Small intestine (tissue), 7 donors: Measurements from ENCODE around the gene GPR176. TPM values are rescaled to one million over a fixed set of nuclear protein-coding genes. Genes with fewer than 3 reads are reported as not detected.
"Not testable (repeated sequence)": the region's sequence is repeated elsewhere in the genome, so short reads cannot be mapped to it uniquely, and the experiment has no call there.

Source experiments
- DNase-seq, 2 donors: peaks; one replicate each; pipeline versions ENCODE4 v3.0.0 to v3.0.0-alpha.2; 2013
- FAIRE-seq: peaks from 2 replicates; lab custom pipeline; 2012; peaks lifted over from hg19 to GRCh38; lab: Jason Lieb, UNC
- H3K27ac ChIP-seq, 3 donors: one replicate each; pipeline ENCODE4 v1.5.1; 2013; ENCODE audit warnings: low read length in 2 of 3, mild to moderate bottlenecking in 2 of 3, control low read depth in 1 of 3, inconsistent platforms in 1 of 3, low read depth in 1 of 3, moderate library complexity in 1 of 3
- H3K27me3 ChIP-seq, 3 donors: one replicate each; pipeline ENCODE4 v1.6.1; 2013; ENCODE audit warnings: low read length in 3 of 3, inconsistent platforms in 1 of 3; ENCODE audit not compliant: control insufficient read depth in 3 of 3, insufficient read depth in 3 of 3
- H3K36me3 ChIP-seq, 3 donors: one replicate each; pipeline ENCODE4 v1.6.1; 2013; ENCODE audit warnings: low read length in 3 of 3, inconsistent platforms in 1 of 3, low read depth in 1 of 3, mild to moderate bottlenecking in 1 of 3, moderate library complexity in 1 of 3; ENCODE audit not compliant: control insufficient read depth in 3 of 3, insufficient read depth in 2 of 3
- H3K4me1 ChIP-seq, 3 donors: one replicate each; pipeline ENCODE4 v1.6.1; 2013; ENCODE audit warnings: low read length in 2 of 3, inconsistent platforms in 1 of 3, low read depth in 1 of 3, mild to moderate bottlenecking in 1 of 3, moderate library complexity in 1 of 3; ENCODE audit not compliant: control insufficient read depth in 3 of 3, insufficient read depth in 2 of 3
- H3K4me3 ChIP-seq, 3 donors: one replicate each; pipeline ENCODE4 v1.5.1; 2013; ENCODE audit warnings: low read length in 3 of 3, control low read depth in 1 of 3, inconsistent platforms in 1 of 3, low read depth in 1 of 3, mild to moderate bottlenecking in 1 of 3, moderate library complexity in 1 of 3
- H3K9me3 ChIP-seq, 2 donors: one replicate each; pipeline ENCODE4 v1.6.1; 2013; ENCODE audit warnings: low read depth in 1 of 2, low read length in 1 of 2; ENCODE audit not compliant: control insufficient read depth in 2 of 2, insufficient read depth in 1 of 2
- WGBS, 3 donors: extraction: QIAGEN DNeasy Blood & Tissue Kit; methylation state at CpG; one replicate each; pipeline ENCODE4 v1.1.7; 2013; 5-methylcytosine and 5-hydroxymethylcytosine counted together
- polyA plus RNA-seq, 4 donors: library from polyadenylated mRNA; stranded (reverse) in 3 of 4; unstranded in 1 of 4; fragments of 200-250 nt in 3 of 4; fragments of 120-200 nt in 1 of 4; gene quantifications; one replicate each; pipeline versions ENCODE4 v1.2.1 to v1.2.3, GENCODE V29; 2013
- donor health status: healthy with polysubstance abuse.
- donor health status: control.
- donor health status: control.
- donor health status: Bipolar disorder and iron deficiency.
- donor health status: healthy.

The GPR176 gene
- polyA plus RNA-seq, 4 donors, result 0.54 to 3.3 (median 0.87) TPM; not detected in 1

GRCh38 chr15:39898317-39898716 is 21.7 kb downstream of the GPR176 start:
- FAIRE-seq (no peak), DNase-seq (no peak)
- no peak overlapping the region for H3K27ac ChIP-seq
- no peaks in the 10 kb centered on the region for H3K4me1 ChIP-seq
- WGBS, 3 donors, result 76 to 87% (median 81%) methylated on average over 3 of the region's 3 CpGs
- no peaks in the 10 kb centered on the region for H3K9me3 ChIP-seq
- H3K27me3 ChIP-seq, result no peaks in the 10 kb centered on the region
- H3K4me3 ChIP-seq, result no peak overlapping the region
- no peaks in the 10 kb centered on the region for H3K36me3 ChIP-seq

- H3K27me3 ChIP-seq, result no peaks in the 10 kb centered on the region
- H3K4me3 ChIP-seq, result no peak overlapping the region
- H3K36me3 ChIP-seq, result no peaks in the 10 kb centered on the region
- H3K4me1 ChIP-seq, result no peaks in the 10 kb centered on the region
- DNase-seq, result no peak
- no peak for FAIRE-seq
- no peaks in the 10 kb centered on the region for H3K9me3 ChIP-seq
- WGBS, 3 donors, result 33 to 57% (median 57%) methylated on average over 1 of the region's 1 CpG
- no peak overlapping the region for H3K27ac ChIP-seq
These were observed 23.2 kb downstream of the GPR176 start for GRCh38 chr15:39896846-39897245.

GRCh38 chr15:39896101-39896500 is 24.0 kb downstream of the GPR176 start:
- FAIRE-seq, result no peak
- no peaks in the 10 kb centered on the region for H3K9me3 ChIP-seq
- 93 to 100% (median 100%) methylated on average over 1 of the region's 1 CpG for WGBS, 3 donors

GRCh38 chr15:39893051-39893450 is 27.0 kb downstream of the GPR176 start:
- FAIRE-seq, H3K27me3 ChIP-seq, H3K36me3 ChIP-seq, DNase-seq, H3K4me1 ChIP-seq, H3K27ac ChIP-seq, H3K9me3 ChIP-seq, H3K4me3 ChIP-seq: not testable (repeated sequence)
- WGBS, 3 donors, result 49 to 74% (median 50%) methylated on average over 2 to 3 of the region's 4 CpGs

More at GRCh38 chr15:39896101-39896500, 24.0 kb downstream of the GPR176 start:
- DNase-seq, result no peak
- Histone ChIP-seq H3K4me1 (no peaks in the 10 kb centered on the region), H3K4me3 (no peak overlapping the region), H3K36me3 (no peaks in the 10 kb centered on the region), H3K27ac (no peak overlapping the region), H3K27me3 (no peaks in the 10 kb centered on the region)

- H3K4me1 ChIP-seq, result peaks cover 0 to 5% (median 0%) of the 10 kb centered on the region in 3 donors
- H3K27ac ChIP-seq, result no peak overlapping the region
- H3K27me3 ChIP-seq, result no peaks in the 10 kb centered on the region
- no peak for FAIRE-seq
- DNase-seq, result no peak
- H3K9me3 ChIP-seq, result no peaks in the 10 kb centered on the region
- 86 to 89% (median 87%) methylated on average over 5 of the region's 5 CpGs for WGBS, 3 donors
- no peaks in the 10 kb centered on the region for H3K36me3 ChIP-seq
- no peak overlapping the region for H3K4me3 ChIP-seq
These were observed 27.6 kb downstream of the GPR176 start for GRCh38 chr15:39892418-39892817.

GRCh38 chr15:39890621-39891020 is 29.4 kb downstream of the GPR176 start:
- FAIRE-seq, result no peak

GRCh38 chr15:39889601-39890000 is 30.5 kb downstream of the GPR176 start:
- FAIRE-seq (no peak), DNase-seq (no peak)
- Histone ChIP-seq H3K4me1 (peaks cover 0 to 5% (median 0%) of the 10 kb centered on the region in 3 donors), H3K36me3 (no peaks in the 10 kb centered on the region), H3K27ac (no peak overlapping the region), H3K4me3 (no peak overlapping the region), H3K9me3 (no peaks in the 10 kb centered on the region), H3K27me3 (no peaks in the 10 kb centered on the region)
- WGBS, 3 donors, result 95 to 97% (median 96%) methylated on average over 3 of the region's 3 CpGs

More at GRCh38 chr15:39890621-39891020, 29.4 kb downstream of the GPR176 start:
- Histone ChIP-seq H3K4me3 (no peak overlapping the region), H3K27ac (no peak overlapping the region), H3K36me3 (no peaks in the 10 kb centered on the region), H3K4me1 (peaks cover 0 to 5% (median 0%) of the 10 kb centered on the region in 3 donors), H3K9me3 (no peaks in the 10 kb centered on the region), H3K27me3 (no peaks in the 10 kb centered on the region)
- no peak for DNase-seq

- H3K27ac ChIP-seq, result no peak overlapping the region
- no peaks in the 10 kb centered on the region for H3K9me3 ChIP-seq
- H3K27me3 ChIP-seq, result no peaks in the 10 kb centered on the region
- FAIRE-seq, result no peak
- H3K4me1 ChIP-seq, result peaks cover 0 to 5% (median 0%) of the 10 kb centered on the region in 3 donors
- H3K4me3 ChIP-seq, result no peak overlapping the region
- peak in 1 of 2 donors; percentile 41 for DNase-seq
- 38 to 68% (median 50%) methylated on average over 2 of the region's 2 CpGs for WGBS, 3 donors
- H3K36me3 ChIP-seq, result no peaks in the 10 kb centered on the region
These were observed 31.3 kb downstream of the GPR176 start for GRCh38 chr15:39888809-39889208.

GRCh38 chr15:39888243-39888642 is 31.8 kb downstream of the GPR176 start:
- no peak for DNase-seq
- WGBS, 3 donors, result 67 to 100% (median 69%) methylated on average over 1 of the region's 1 CpG
- Histone ChIP-seq H3K4me3 (no peak overlapping the region), H3K27ac (no peak overlapping the region), H3K36me3 (no peaks in the 10 kb centered on the region), H3K27me3 (no peaks in the 10 kb centered on the region), H3K4me1 (peaks cover 0 to 5% (median 0%) of the 10 kb centered on the region in 3 donors), H3K9me3 (no peaks in the 10 kb centered on the region)
- FAIRE-seq, result no peak
